OCI-LY7 (cell line): ENCODE measurements around the gene BCAS4.

Source experiments
- EZH2phosphoT487 ChIP-seq: fragments of 200-600 bp; sonication (generic); IDR thresholded peaks from 2 replicates; pipeline ENCODE4 v1.6.1; 2018; ENCODE audit warnings: low read depth, borderline replicate concordance, mild to moderate bottlenecking, mixed run types, antibody characterized with exemption, low read length, moderate library complexity, mixed read lengths
- TF ChIP-seq, protein P1 (sequence below): fragments of 200-600 bp; sonication (generic); conservative IDR thresholded peaks from 2 replicates; pipeline ENCODE4 v1.5.1; 2014; ENCODE audit warnings: mild to moderate bottlenecking, antibody characterized with exemption, low read length, moderate library complexity, mixed read lengths

DNA sequence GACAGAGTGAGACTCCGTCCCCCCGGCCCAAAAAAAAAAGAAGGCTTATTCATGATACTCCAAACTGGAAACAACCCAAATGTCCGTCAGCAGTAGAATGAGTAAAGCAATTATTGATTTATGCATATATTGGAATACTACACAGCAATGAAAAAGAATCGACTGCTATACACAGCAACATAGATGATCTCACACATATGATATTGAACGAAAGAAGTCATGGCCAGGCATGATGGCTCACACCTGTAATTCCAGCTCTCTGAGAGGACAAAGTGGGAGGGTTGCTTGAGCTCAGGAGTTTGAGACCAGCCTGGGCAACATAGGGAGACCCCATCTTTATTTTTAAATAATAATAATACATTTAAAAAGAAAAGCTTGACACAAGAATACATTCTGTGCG lies 28.5 kb downstream of the BCAS4 start:
- TF ChIP-seq, protein P1, sequence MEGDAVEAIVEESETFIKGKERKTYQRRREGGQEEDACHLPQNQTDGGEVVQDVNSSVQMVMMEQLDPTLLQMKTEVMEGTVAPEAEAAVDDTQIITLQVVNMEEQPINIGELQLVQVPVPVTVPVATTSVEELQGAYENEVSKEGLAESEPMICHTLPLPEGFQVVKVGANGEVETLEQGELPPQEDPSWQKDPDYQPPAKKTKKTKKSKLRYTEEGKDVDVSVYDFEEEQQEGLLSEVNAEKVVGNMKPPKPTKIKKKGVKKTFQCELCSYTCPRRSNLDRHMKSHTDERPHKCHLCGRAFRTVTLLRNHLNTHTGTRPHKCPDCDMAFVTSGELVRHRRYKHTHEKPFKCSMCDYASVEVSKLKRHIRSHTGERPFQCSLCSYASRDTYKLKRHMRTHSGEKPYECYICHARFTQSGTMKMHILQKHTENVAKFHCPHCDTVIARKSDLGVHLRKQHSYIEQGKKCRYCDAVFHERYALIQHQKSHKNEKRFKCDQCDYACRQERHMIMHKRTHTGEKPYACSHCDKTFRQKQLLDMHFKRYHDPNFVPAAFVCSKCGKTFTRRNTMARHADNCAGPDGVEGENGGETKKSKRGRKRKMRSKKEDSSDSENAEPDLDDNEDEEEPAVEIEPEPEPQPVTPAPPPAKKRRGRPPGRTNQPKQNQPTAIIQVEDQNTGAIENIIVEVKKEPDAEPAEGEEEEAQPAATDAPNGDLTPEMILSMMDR, result no peak
- no peak for TF ChIP-seq EZH2phosphoT487
